Thyroid gland (tissue), 4 donors: ENCODE data around the gene TIMM50.
A peak's percentile ranks its signal among the peaks of the same experiment; 100 is the strongest.

Experiments used
- POLR2A ChIP-seq, 2 donors: fragments of 450-650 bp; IDR thresholded peaks; one replicate each; pipeline ENCODE4 v1.6.1; 2017; ENCODE audit warnings: antibody characterized with exemption in 2 of 2, mild to moderate bottlenecking in 2 of 2, moderate library complexity in 1 of 2
- TF ChIP-seq, protein P1 (sequence below), 6 experiments: fragments of 200-600 bp in 3 of 6; fragments of 450-650 bp in 3 of 6; sonication (generic) in 3 of 6; IDR thresholded peaks; one replicate each; pipeline ENCODE4 v1.5.1; 2016 to 2019; ENCODE audit warnings: antibody characterized with exemption in 6 of 6, mild to moderate bottlenecking in 2 of 6, inconsistent platforms in 1 of 6, moderate library complexity in 1 of 6

GRCh38 chr19:39435499-39436349 lies 44.9 kb upstream of the TIMM50 start, which contains the start of gene RPS16:
- TF ChIP-seq POLR2A (IDR thresholded peaks at IDR 0.05): peak; percentile 60 to 94
- TF ChIP-seq, protein P1, sequence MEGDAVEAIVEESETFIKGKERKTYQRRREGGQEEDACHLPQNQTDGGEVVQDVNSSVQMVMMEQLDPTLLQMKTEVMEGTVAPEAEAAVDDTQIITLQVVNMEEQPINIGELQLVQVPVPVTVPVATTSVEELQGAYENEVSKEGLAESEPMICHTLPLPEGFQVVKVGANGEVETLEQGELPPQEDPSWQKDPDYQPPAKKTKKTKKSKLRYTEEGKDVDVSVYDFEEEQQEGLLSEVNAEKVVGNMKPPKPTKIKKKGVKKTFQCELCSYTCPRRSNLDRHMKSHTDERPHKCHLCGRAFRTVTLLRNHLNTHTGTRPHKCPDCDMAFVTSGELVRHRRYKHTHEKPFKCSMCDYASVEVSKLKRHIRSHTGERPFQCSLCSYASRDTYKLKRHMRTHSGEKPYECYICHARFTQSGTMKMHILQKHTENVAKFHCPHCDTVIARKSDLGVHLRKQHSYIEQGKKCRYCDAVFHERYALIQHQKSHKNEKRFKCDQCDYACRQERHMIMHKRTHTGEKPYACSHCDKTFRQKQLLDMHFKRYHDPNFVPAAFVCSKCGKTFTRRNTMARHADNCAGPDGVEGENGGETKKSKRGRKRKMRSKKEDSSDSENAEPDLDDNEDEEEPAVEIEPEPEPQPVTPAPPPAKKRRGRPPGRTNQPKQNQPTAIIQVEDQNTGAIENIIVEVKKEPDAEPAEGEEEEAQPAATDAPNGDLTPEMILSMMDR (IDR thresholded peaks at IDR 0.05): peak in 1 of 6 experiments; percentile 4
